Measurements from ENCODE around the gene PLD3. TPM values are rescaled to one million over a fixed set of nuclear protein-coding genes. Genes with fewer than 3 reads are reported as not detected.

Gene PLD3
- total RNA-seq, 1 experiment from 2014 or later = 146 TPM

- H3K9me2 ChIP-seq (ENCODE audit: insufficient read depth) = no peaks in the 10 kb centered on the region
- DNase-seq = no peak
- no peaks in the 10 kb centered on the region for H3K36me3 ChIP-seq (ENCODE audit: low read depth)
- no peaks in the 10 kb centered on the region for H3K27me3 ChIP-seq (ENCODE audit: insufficient read depth, low read depth)
- no peak for TF ChIP-seq EZH2 (IDR thresholded peaks at IDR 0.05; ENCODE audit: low read depth)
- no peak for TF ChIP-seq CTCF (conservative IDR thresholded peaks at IDR 0.05)
- H3K4me1 ChIP-seq (replicated peaks; ENCODE audit: insufficient read depth) = peaks cover 17% of the 10 kb centered on the region
- H3K9me3 ChIP-seq (ENCODE audit: insufficient read depth, low read depth) = no peaks in the 10 kb centered on the region
- intact Hi-C loops (cut with micrococcal nuclease; ENCODE audit: unreplicated experiment) = loop anchor here (10.0 kb wide), 1 partner anchor 128 kb away; no protein-coding TSS in a partner anchor
- no peaks in the 10 kb centered on the region for H3K79me2 ChIP-seq (ENCODE audit: low read depth)
- H3F3A ChIP-seq (ENCODE audit: insufficient read depth, low read depth) = 0 out of 2 replicates have a peak, but pooled peaks cover 4% of the 10 kb centered on the region
- ChIA-PET POLR2A (ENCODE audit: unreplicated experiment) (no interaction called here), CTCF (interaction anchor here (0.7 kb wide), 1 partner anchor 50 kb away, joined by 3 read pairs; no protein-coding TSS in a partner anchor)
- BruUV-seq (replicated peaks) = no TSS peak
- H4K20me1 ChIP-seq (ENCODE audit: insufficient read depth) = no peaks in the 10 kb centered on the region
- no peak overlapping the region for H3K27ac ChIP-seq
- H3K4me3 ChIP-seq = no peak overlapping the region
- H3K4me2 ChIP-seq = no peak overlapping the region
- no peak overlapping the region for H2AFZ ChIP-seq
These were observed 48.5 kb downstream of the PLD3 start for GRCh38 chr19:40396886-40397567.

- H3K79me2 ChIP-seq (ENCODE audit: low read depth) = no peaks in the 10 kb centered on the region
- ChIA-PET POLR2A (ENCODE audit: unreplicated experiment) (no interaction called here), CTCF (interaction anchor here (0.7 kb wide), 1 partner anchor 50 kb away, joined by 3 read pairs; no protein-coding TSS in a partner anchor)
- no peak for TF ChIP-seq EZH2 (IDR thresholded peaks at IDR 0.05; ENCODE audit: low read depth)
- no peak for TF ChIP-seq CTCF (conservative IDR thresholded peaks at IDR 0.05)
- no TSS peak for BruUV-seq (replicated peaks)
- H3K27me3 ChIP-seq (ENCODE audit: insufficient read depth, low read depth) = no peaks in the 10 kb centered on the region
- no peaks in the 10 kb centered on the region for H3K9me2 ChIP-seq (ENCODE audit: insufficient read depth)
- peaks cover 12% of the 10 kb centered on the region for H3K4me1 ChIP-seq (replicated peaks; ENCODE audit: insufficient read depth)
- H3K27ac ChIP-seq = no peak overlapping the region
- no peaks in the 10 kb centered on the region for H4K20me1 ChIP-seq (ENCODE audit: insufficient read depth)
- no peak overlapping the region for H3K4me3 ChIP-seq
- H3K36me3 ChIP-seq (ENCODE audit: low read depth) = no peaks in the 10 kb centered on the region
- 0 out of 2 replicates have a peak, but pooled peaks cover 4% of the 10 kb centered on the region for H3F3A ChIP-seq (ENCODE audit: insufficient read depth, low read depth)
- no peak overlapping the region for H3K4me2 ChIP-seq
- H3K9me3 ChIP-seq (ENCODE audit: insufficient read depth, low read depth) = no peaks in the 10 kb centered on the region
- intact Hi-C loops (cut with micrococcal nuclease; ENCODE audit: unreplicated experiment) = loop anchor here (10.0 kb wide), 1 partner anchor 127 kb away; no protein-coding TSS in a partner anchor
- H2AFZ ChIP-seq = no peak overlapping the region
- no peak for DNase-seq
These were observed 49.0 kb downstream of the PLD3 start for GRCh38 chr19:40397568-40397906.

- Histone ChIP-seq H3K36me3 (ENCODE audit: low read depth) (no peaks in the 10 kb centered on the region), H3F3A (ENCODE audit: insufficient read depth, low read depth) (0 out of 2 replicates have a peak, but pooled peaks cover 4% of the 10 kb centered on the region), H3K4me1 (replicated peaks; ENCODE audit: insufficient read depth) (peaks cover 5% of the 10 kb centered on the region), H3K4me3 (no peak overlapping the region), H3K4me2 (no peak overlapping the region), H3K9me2 (ENCODE audit: insufficient read depth) (no peaks in the 10 kb centered on the region), H3K27ac (no peak overlapping the region), H3K27me3 (ENCODE audit: insufficient read depth, low read depth) (no peaks in the 10 kb centered on the region), H2AFZ (no peak overlapping the region), H4K20me1 (ENCODE audit: insufficient read depth) (no peaks in the 10 kb centered on the region), H3K9me3 (ENCODE audit: insufficient read depth, low read depth) (no peaks in the 10 kb centered on the region), H3K79me2 (ENCODE audit: low read depth) (no peaks in the 10 kb centered on the region)
- POLR2A ChIA-PET (ENCODE audit: unreplicated experiment) = no interaction called here
- CTCF ChIA-PET = no interaction called here
- no TSS peak for BruUV-seq (replicated peaks)
- TF ChIP-seq CTCF (conservative IDR thresholded peaks at IDR 0.05) (no peak), EZH2 (IDR thresholded peaks at IDR 0.05; ENCODE audit: low read depth) (no peak)
- DNase-seq = no peak
- intact Hi-C loops (cut with micrococcal nuclease; ENCODE audit: unreplicated experiment) = loop anchor here (10.0 kb wide), 1 partner anchor 126 kb away; no protein-coding TSS in a partner anchor
These were observed 50.1 kb downstream of the PLD3 start for GRCh38 chr19:40398417-40399131.

Data from PC-9 (cell line).